OCI-LY7 (cell line): ENCODE results near the gene TMEM151B.

Source experiments
- EZH2phosphoT487 ChIP-seq: fragments of 200-600 bp; sonication (generic); IDR thresholded peaks from 2 replicates; pipeline ENCODE4 v1.6.1; 2018; ENCODE audit warnings: low read depth, borderline replicate concordance, mild to moderate bottlenecking, mixed run types, antibody characterized with exemption, low read length, moderate library complexity, mixed read lengths
- TF ChIP-seq, protein P1 (sequence below): fragments of 200-600 bp; sonication (generic); conservative IDR thresholded peaks from 2 replicates; pipeline ENCODE4 v1.5.1; 2014; ENCODE audit warnings: mild to moderate bottlenecking, antibody characterized with exemption, low read length, moderate library complexity, mixed read lengths

DNA sequence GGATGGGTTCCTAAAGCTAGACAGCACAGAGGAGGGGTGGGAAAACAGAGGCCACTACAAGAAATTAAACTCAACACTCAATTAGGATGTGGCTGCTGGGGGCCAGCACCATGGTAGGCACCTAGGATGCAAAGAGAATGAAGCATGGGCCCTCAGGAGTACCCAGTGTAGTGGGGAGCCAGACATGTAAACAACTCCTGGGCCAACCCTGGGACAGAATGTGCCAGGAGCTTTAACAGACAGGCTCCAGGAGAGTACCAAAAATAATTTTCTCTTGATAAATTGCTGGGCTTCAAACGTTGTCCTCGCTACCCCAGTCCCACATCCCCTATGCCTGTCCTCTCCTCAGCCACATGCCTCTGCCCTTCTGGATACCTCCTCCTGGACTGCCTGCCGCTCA lies 1.7 kb downstream of the TMEM151B start:
- TF ChIP-seq, protein P1, sequence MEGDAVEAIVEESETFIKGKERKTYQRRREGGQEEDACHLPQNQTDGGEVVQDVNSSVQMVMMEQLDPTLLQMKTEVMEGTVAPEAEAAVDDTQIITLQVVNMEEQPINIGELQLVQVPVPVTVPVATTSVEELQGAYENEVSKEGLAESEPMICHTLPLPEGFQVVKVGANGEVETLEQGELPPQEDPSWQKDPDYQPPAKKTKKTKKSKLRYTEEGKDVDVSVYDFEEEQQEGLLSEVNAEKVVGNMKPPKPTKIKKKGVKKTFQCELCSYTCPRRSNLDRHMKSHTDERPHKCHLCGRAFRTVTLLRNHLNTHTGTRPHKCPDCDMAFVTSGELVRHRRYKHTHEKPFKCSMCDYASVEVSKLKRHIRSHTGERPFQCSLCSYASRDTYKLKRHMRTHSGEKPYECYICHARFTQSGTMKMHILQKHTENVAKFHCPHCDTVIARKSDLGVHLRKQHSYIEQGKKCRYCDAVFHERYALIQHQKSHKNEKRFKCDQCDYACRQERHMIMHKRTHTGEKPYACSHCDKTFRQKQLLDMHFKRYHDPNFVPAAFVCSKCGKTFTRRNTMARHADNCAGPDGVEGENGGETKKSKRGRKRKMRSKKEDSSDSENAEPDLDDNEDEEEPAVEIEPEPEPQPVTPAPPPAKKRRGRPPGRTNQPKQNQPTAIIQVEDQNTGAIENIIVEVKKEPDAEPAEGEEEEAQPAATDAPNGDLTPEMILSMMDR: no peak
- TF ChIP-seq EZH2phosphoT487: no peak
